HG03432 (cell line): Measurements from ENCODE around the gene P2RX3.
"Not testable (repeated sequence)": the region's sequence is repeated elsewhere in the genome, so short reads cannot be mapped to it uniquely, and the experiment has no call there.

Experiments
- ATAC-seq: cut with Tn5 transposase; IDR thresholded peaks from one replicate; pipeline ENCODE4 v1.9.1; 2021; ENCODE audit warnings: mild to moderate bottlenecking, moderate library complexity; ENCODE audit not compliant: unreplicated experiment

Gene P2RX3

GRCh38 chr11:57394203-57394965 lies 56.2 kb downstream of the P2RX3 start:
- no peak for ATAC-seq

GRCh38 chr11:57395905-57396623 lies 57.9 kb downstream of the P2RX3 start:
- no peak for ATAC-seq

- no peak for ATAC-seq
Measured at GRCh38 chr11:57396744-57397143, 58.6 kb downstream of the P2RX3 start.

- no peak for ATAC-seq
Measured at GRCh38 chr11:57397394-57397990, 59.3 kb downstream of the P2RX3 start.

GRCh38 chr11:57399221-57399620 lies 61.1 kb downstream of the P2RX3 start:
- no peak for ATAC-seq

GRCh38 chr11:57399972-57400578 lies 61.9 kb downstream of the P2RX3 start:
- no peak for ATAC-seq

GRCh38 chr11:57402188-57403002 lies 64.2 kb downstream of the P2RX3 start:
- no peak for ATAC-seq

GRCh38 chr11:57403003-57403801 lies 65.0 kb downstream of the P2RX3 start:
- ATAC-seq, result not testable (repeated sequence)

GRCh38 chr11:57403802-57404147 lies 65.6 kb downstream of the P2RX3 start:
- no peak for ATAC-seq

- no peak for ATAC-seq
Measured at GRCh38 chr11:57405271-57405860, 67.2 kb downstream of the P2RX3 start.

- ATAC-seq, result peak; percentile 89
Measured at GRCh38 chr11:57406337-57406904, 68.3 kb downstream of the P2RX3 start.

- no peak for ATAC-seq
Measured at GRCh38 chr11:57407010-57407920, 69.1 kb downstream of the P2RX3 start.

GRCh38 chr11:57407941-57408475 lies 69.9 kb downstream of the P2RX3 start:
- ATAC-seq, result no peak

GRCh38 chr11:57408771-57409170 lies 70.6 kb downstream of the P2RX3 start:
- ATAC-seq, result no peak

GRCh38 chr11:57409321-57410100 lies 71.4 kb downstream of the P2RX3 start:
- no peak for ATAC-seq

- no peak for ATAC-seq
Measured at GRCh38 chr11:57410287-57410686, 72.1 kb downstream of the P2RX3 start.

- ATAC-seq, result no peak
Measured at GRCh38 chr11:57413681-57414080, 75.5 kb downstream of the P2RX3 start.
